Uterus (tissue), 4 donors: ENCODE results near the gene HELT. TPM values are rescaled to one million over a fixed set of nuclear protein-coding genes. Genes with fewer than 3 reads are reported as not detected.

Experiments
- DNase-seq, 2 donors: peaks; one replicate each; pipeline ENCODE4 v3.0.0-alpha.2; 2019 to 2020
- H3K27ac ChIP-seq, 2 donors: fragments of 200-600 bp; sonication (generic); 1 replicate in 1 of 2; 2 replicates in 1 of 2; pipeline ENCODE4 v1.5.1; 2016 to 2018
- H3K27me3 ChIP-seq, 2 donors: fragments of 200-600 bp; sonication (generic); one replicate each; pipeline ENCODE4 v1.5.1; 2018 to 2019; ENCODE audit warnings: control low read depth in 1 of 2
- H3K36me3 ChIP-seq, 2 donors: fragments of 200-600 bp; sonication (generic); one replicate each; pipeline ENCODE4 v1.5.1; 2019; ENCODE audit warnings: control low read depth in 1 of 2
- H3K4me1 ChIP-seq, 2 donors: fragments of 200-600 bp; sonication (generic); one replicate each; pipeline ENCODE4 v1.5.1; 2018 to 2019; ENCODE audit warnings: control low read depth in 1 of 2
- H3K4me3 ChIP-seq, 2 donors: fragments of 200-600 bp; sonication (generic); 1 replicate in 1 of 2; 2 replicates in 1 of 2; pipeline ENCODE4 v1.5.1; 2018 to 2019; ENCODE audit warnings: mild to moderate bottlenecking in 1 of 2
- H3K9me3 ChIP-seq, 2 donors: fragments of 200-600 bp; sonication (generic); one replicate each; pipeline ENCODE4 v1.5.1; 2019; ENCODE audit warnings: control low read depth in 1 of 2
- POLR2A ChIP-seq, 2 donors: fragments of 450-650 bp; IDR thresholded peaks; one replicate each; pipeline ENCODE4 v1.6.1; 2016; ENCODE audit warnings: antibody characterized with exemption in 2 of 2, mild to moderate bottlenecking in 1 of 2, moderate library complexity in 1 of 2
- intact Hi-C: fragments of 100-400 bp; cut with DNase I; formaldehyde crosslinking; loops from one replicate; pipeline ENCODE4 v1.15.1; 2023; ENCODE audit warnings: low total_unique reads
- total RNA-seq, 4 donors: library from RNA; depleted of rRNA in 3 of 4; stranded (reverse); fragments of >200 nt in 3 of 4; gene quantifications; one replicate each; pipeline versions ENCODE4 v1.1.0 to v1.2.4, GENCODE V29; 2014 to 2023
- TF ChIP-seq, protein P1 (sequence below), 4 experiments: fragments of 200-600 bp in 2 of 4; fragments of 450-650 bp in 2 of 4; sonication (generic) in 2 of 4; IDR thresholded peaks; one replicate each; pipeline ENCODE4 v1.5.1; 2016 to 2019; ENCODE audit warnings: antibody characterized with exemption in 4 of 4, mild to moderate bottlenecking in 2 of 4, moderate library complexity in 1 of 4
- donor health status: DM: yes; HTN: yes; CAD: no.

Gene HELT
- total RNA-seq, 4 donors from 2014 or later = not detected

DNA sequence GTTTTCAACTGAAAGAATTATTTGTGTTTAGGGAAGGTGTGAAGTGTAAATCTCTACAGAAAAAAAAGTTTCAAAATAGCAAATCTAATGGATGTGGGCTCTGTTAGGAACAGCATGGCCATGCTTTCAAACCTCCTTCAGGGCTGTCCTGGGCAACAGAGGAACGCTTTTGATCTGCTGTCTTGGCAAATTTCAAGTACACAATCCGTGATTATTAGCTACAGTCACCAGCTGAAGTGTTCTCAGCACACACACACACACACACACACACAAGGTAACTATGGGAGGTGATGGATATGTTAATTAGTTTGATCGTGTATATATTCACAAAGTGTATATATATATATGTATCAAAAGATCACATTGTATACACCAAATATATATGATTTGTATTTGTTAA, 40.5 kb upstream of the HELT start:
- Histone ChIP-seq H3K36me3 (no peaks in the 10 kb centered on the region), H3K4me3 (no peak overlapping the region), H3K27ac (no peak overlapping the region), H3K9me3 (no peaks in the 10 kb centered on the region), H3K4me1 (no peaks in the 10 kb centered on the region), H3K27me3 (no peaks in the 10 kb centered on the region)
- DNase-seq = no peak
- TF ChIP-seq, protein P1, sequence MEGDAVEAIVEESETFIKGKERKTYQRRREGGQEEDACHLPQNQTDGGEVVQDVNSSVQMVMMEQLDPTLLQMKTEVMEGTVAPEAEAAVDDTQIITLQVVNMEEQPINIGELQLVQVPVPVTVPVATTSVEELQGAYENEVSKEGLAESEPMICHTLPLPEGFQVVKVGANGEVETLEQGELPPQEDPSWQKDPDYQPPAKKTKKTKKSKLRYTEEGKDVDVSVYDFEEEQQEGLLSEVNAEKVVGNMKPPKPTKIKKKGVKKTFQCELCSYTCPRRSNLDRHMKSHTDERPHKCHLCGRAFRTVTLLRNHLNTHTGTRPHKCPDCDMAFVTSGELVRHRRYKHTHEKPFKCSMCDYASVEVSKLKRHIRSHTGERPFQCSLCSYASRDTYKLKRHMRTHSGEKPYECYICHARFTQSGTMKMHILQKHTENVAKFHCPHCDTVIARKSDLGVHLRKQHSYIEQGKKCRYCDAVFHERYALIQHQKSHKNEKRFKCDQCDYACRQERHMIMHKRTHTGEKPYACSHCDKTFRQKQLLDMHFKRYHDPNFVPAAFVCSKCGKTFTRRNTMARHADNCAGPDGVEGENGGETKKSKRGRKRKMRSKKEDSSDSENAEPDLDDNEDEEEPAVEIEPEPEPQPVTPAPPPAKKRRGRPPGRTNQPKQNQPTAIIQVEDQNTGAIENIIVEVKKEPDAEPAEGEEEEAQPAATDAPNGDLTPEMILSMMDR (IDR thresholded peaks at IDR 0.05) = no peak
- no peak for TF ChIP-seq POLR2A (IDR thresholded peaks at IDR 0.05)
- intact Hi-C loops = no loop called here

DNA sequence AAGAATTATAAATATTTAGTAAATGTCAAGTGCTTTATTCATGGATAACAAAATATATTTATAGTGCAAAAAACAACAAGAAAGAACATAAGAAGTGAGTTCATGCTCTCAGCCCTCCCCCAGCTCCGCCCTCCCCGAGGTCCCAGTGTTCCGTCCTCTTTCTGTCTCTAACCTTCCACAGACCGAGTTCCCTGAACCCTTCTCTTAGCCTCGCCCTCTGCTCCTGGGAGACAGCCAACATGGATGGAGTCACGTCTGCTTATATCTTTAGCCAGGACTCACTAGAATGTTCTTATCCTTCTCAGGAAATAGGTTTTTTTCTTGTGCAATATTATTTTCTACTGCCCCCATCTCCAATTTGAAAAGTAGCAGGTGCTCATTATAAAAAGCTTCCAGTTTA, 40.1 kb upstream of the HELT start:
- intact Hi-C loops = no loop called here
- H3K36me3 ChIP-seq = no peaks in the 10 kb centered on the region
- no peak overlapping the region for H3K27ac ChIP-seq
- H3K4me1 ChIP-seq = no peaks in the 10 kb centered on the region
- no peaks in the 10 kb centered on the region for H3K9me3 ChIP-seq
- no peak for DNase-seq
- TF ChIP-seq, protein P1 (IDR thresholded peaks at IDR 0.05) = no peak
- TF ChIP-seq POLR2A (IDR thresholded peaks at IDR 0.05) = no peak
- H3K4me3 ChIP-seq = no peak overlapping the region
- no peaks in the 10 kb centered on the region for H3K27me3 ChIP-seq

DNA sequence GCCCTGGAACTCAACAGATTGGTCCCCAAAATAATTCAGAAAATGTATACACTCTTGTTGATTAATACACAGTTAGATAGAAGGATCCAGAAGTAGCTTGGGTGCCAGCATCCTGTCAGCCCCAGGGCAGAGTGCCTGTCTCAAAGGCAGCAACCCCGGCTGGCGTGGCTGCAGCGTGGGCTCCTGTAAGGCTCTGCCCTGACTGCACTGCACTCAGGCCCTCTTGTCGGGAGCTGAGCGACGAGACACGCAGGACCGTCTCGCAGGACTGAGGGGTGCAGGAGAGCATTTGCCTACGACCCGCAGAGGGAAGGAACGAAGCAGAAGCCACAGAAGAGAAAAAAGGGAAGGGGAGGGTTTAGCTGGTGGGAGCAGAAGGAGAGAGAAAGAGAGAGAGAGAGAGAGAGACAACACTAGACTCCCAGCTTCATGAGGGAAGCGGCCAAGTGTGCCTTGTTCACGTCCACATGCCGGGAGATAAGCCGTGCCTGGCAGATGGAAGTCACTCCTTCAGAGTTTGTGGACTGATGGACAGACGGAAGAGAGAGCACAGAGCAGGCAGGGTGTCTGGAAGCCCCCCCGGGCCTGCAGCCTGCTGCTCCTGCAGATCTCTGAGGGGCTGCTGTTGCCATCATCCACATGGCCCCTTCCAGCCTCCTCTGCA, 38.7 kb upstream of the HELT start:
- intact Hi-C loops = no loop called here
- Histone ChIP-seq H3K4me1 (no peaks in the 10 kb centered on the region), H3K9me3 (no peaks in the 10 kb centered on the region), H3K36me3 (no peaks in the 10 kb centered on the region), H3K4me3 (no peak overlapping the region), H3K27ac (no peak overlapping the region), H3K27me3 (no peaks in the 10 kb centered on the region)
- no peak for DNase-seq
- no peak for TF ChIP-seq POLR2A (IDR thresholded peaks at IDR 0.05)
- TF ChIP-seq, protein P1 (IDR thresholded peaks at IDR 0.05) = no peak

DNA sequence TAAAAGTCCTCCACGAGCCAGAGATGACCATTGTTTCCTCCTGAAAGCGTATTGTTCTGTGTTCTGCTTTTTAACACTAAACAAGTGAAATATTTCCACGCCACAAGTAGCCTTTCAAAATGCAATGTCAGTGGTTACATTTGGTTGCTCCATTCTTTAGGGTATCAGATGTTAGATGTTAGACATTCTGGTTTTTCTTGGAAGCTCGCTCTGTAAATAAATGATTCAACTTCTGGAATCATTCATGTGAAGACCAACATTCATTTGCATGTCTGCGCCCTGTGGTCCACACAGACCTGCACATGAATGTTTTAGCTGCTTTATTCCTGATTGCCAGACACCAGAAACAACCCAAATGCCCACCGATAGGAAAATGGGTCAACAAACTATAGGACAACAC, 38.0 kb upstream of the HELT start:
- TF ChIP-seq POLR2A (IDR thresholded peaks at IDR 0.05) = no peak
- TF ChIP-seq, protein P1 (IDR thresholded peaks at IDR 0.05) = no peak
- Histone ChIP-seq H3K4me3 (no peak overlapping the region), H3K36me3 (no peaks in the 10 kb centered on the region), H3K4me1 (no peaks in the 10 kb centered on the region), H3K27ac (no peak overlapping the region), H3K9me3 (no peaks in the 10 kb centered on the region), H3K27me3 (no peaks in the 10 kb centered on the region)
- no peak for DNase-seq
- intact Hi-C loops = no loop called here

DNA sequence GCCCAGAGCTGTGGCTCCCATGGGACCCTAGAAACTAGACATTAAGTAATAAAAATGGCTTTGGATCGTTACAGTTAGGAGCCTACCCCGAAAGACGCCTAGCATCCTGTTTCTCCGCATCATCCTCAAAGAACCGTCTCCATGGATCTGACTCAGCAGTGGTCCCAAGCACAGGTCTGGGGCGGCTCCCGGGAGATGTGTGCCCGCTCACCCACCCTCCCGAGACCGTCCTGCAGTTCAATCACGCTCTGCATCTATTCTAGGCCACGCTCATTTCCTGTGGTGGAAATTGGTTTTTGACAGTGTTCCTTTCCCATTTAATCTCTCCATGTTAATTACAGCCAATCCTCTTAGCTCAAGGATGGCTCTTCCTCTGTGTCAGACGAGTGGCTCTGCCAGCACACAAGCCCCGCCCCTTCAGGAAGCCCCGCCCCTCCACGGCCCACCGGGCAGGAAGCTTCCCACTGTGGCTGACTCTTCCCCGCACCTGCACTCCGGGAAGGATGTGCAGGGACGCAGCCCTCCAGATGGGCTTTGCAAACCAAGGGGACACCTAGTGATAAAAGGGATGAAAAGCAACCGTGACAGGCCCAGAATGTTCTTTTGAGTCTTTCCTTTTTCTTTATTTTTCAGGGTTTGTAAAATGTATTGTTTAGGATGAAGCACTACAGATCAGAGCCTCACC, 34.5 kb upstream of the HELT start:
- H3K27me3 ChIP-seq = no peaks in the 10 kb centered on the region
- no peak overlapping the region for H3K4me3 ChIP-seq
- no peaks in the 10 kb centered on the region for H3K4me1 ChIP-seq
- intact Hi-C loops = no loop called here
- peak; percentile 40 to 64 for DNase-seq
- no peak overlapping the region for H3K27ac ChIP-seq
- H3K36me3 ChIP-seq = no peaks in the 10 kb centered on the region
- TF ChIP-seq, protein P1 (IDR thresholded peaks at IDR 0.05) = peak in 1 of 4 experiments; percentile 10
- no peak for TF ChIP-seq POLR2A (IDR thresholded peaks at IDR 0.05)
- no peaks in the 10 kb centered on the region for H3K9me3 ChIP-seq
